ENCODE data around the gene ZFYVE26.
"Not testable (repeated sequence)": the region's sequence is repeated elsewhere in the genome, so short reads cannot be mapped to it uniquely, and the experiment has no call there.

DNA sequence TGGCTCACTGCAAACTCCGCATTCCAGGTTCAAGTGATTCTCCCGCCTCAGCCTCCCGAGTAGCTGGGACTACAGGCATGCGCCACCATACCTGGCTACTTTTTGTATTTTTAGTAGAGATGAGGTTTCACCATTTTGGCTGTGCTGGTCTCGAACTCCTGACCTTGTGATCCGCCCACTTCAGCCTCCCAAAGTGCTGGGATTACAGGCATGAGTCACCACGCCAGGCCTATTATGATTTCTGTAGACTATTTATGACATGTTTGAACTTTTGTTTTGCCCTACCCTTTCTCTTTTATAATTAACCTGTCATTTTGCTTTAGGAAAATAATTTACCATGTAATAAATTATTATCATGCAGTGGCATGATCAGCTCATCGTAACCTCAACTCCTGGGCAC, 114.9 kb downstream of the ZFYVE26 start, which contains the start of gene RDH12:
- TF ChIP-seq, protein P1, sequence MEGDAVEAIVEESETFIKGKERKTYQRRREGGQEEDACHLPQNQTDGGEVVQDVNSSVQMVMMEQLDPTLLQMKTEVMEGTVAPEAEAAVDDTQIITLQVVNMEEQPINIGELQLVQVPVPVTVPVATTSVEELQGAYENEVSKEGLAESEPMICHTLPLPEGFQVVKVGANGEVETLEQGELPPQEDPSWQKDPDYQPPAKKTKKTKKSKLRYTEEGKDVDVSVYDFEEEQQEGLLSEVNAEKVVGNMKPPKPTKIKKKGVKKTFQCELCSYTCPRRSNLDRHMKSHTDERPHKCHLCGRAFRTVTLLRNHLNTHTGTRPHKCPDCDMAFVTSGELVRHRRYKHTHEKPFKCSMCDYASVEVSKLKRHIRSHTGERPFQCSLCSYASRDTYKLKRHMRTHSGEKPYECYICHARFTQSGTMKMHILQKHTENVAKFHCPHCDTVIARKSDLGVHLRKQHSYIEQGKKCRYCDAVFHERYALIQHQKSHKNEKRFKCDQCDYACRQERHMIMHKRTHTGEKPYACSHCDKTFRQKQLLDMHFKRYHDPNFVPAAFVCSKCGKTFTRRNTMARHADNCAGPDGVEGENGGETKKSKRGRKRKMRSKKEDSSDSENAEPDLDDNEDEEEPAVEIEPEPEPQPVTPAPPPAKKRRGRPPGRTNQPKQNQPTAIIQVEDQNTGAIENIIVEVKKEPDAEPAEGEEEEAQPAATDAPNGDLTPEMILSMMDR (IDR thresholded peaks at IDR 0.05): not testable (repeated sequence)
- TF ChIP-seq EZH2 (IDR thresholded peaks at IDR 0.05): not testable (repeated sequence)
